Loucy (cell line): ENCODE measurements around the gene MAP3K12.

ENCODE experiments used
- H2AFZ ChIP-seq: fragments of 200-600 bp; sonication (generic); 2 replicates; pipeline ENCODE4 v1.6.0; 2016; ENCODE audit warnings: antibody characterized with exemption, mild to moderate bottlenecking, low read length, moderate library complexity
- H3F3A ChIP-seq: fragments of 200-600 bp; 2 replicates; pipeline ENCODE4 v1.6.0; 2016; ENCODE audit warnings: antibody characterized with exemption, low read depth, mild to moderate bottlenecking
- H3K27me3 ChIP-seq: fragments of 200-600 bp; sonication (generic); 2 replicates; pipeline ENCODE4 v1.6.1; 2014; ENCODE audit warnings: low read length, mild to moderate bottlenecking; ENCODE audit not compliant: insufficient read depth, poor library complexity, severe bottlenecking
- H3K36me3 ChIP-seq: fragments of 200-600 bp; sonication (generic); 2 replicates; pipeline ENCODE4 v1.6.1; 2016; ENCODE audit warnings: low read length; ENCODE audit not compliant: insufficient read depth
- H3K4me1 ChIP-seq: fragments of 200-600 bp; sonication (generic); 2 replicates; pipeline ENCODE4 v1.5.1; 2014; ENCODE audit warnings: low read length, mild to moderate bottlenecking; ENCODE audit not compliant: insufficient read depth, poor library complexity, severe bottlenecking
- H3K4me2 ChIP-seq: fragments of 200-600 bp; sonication (generic); 2 replicates; pipeline ENCODE4 v1.6.0; 2014; ENCODE audit warnings: antibody characterized with exemption, low read length, low read depth, mild to moderate bottlenecking; ENCODE audit not compliant: poor library complexity, severe bottlenecking
- H3K4me3 ChIP-seq: fragments of 200-600 bp; sonication (generic); 2 replicates; pipeline ENCODE4 v1.5.1; 2014; ENCODE audit warnings: low read length, mild to moderate bottlenecking, mixed read lengths; ENCODE audit not compliant: poor library complexity, severe bottlenecking
- H3K79me2 ChIP-seq: fragments of 200-600 bp; sonication (generic); 2 replicates; pipeline ENCODE4 v1.6.1; 2014; ENCODE audit warnings: low read length; ENCODE audit not compliant: insufficient read depth
- H3K9ac ChIP-seq: fragments of 200-600 bp; sonication (generic); 2 replicates; pipeline ENCODE4 v1.6.0; 2014; ENCODE audit warnings: mild to moderate bottlenecking, low read depth, low read length, moderate library complexity; ENCODE audit not compliant: poor library complexity, severe bottlenecking
- H3K9me2 ChIP-seq: fragments of 200-600 bp; sonication (generic); replicated peaks from 2 replicates; pipeline ENCODE4 v1.6.1; 2016; ENCODE audit warnings: low read depth, low read length, mixed read lengths
- H3K9me3 ChIP-seq: fragments of 200-600 bp; sonication (generic); 2 replicates; pipeline ENCODE4 v1.6.1; 2014; ENCODE audit warnings: mild to moderate bottlenecking, antibody characterized with exemption, low read length, low read depth; ENCODE audit not compliant: insufficient read depth
- H4K20me1 ChIP-seq: fragments of 200-600 bp; sonication (generic); 2 replicates; pipeline ENCODE4 v1.6.0; 2014; ENCODE audit warnings: antibody characterized with exemption, low read length, mild to moderate bottlenecking; ENCODE audit not compliant: insufficient read depth, poor library complexity, severe bottlenecking
- CTCF ChIP-seq: fragments of 200-600 bp; sonication (generic); conservative IDR thresholded peaks from 2 replicates; pipeline ENCODE4 v1.5.1; 2014; ENCODE audit warnings: mild to moderate bottlenecking, antibody characterized with exemption, low read length
- EZH2phosphoT487 ChIP-seq: fragments of 200-600 bp; IDR thresholded peaks from 2 replicates; pipeline ENCODE4 v1.6.1; 2018; ENCODE audit warnings: antibody characterized with exemption, mild to moderate bottlenecking, moderate library complexity, borderline replicate concordance

The MAP3K12 gene

GRCh38 chr12:53456654-53457366 is 42.4 kb downstream of the MAP3K12 start:
- 0 out of 2 replicates have a peak, but pooled peaks cover 5% of the 10 kb centered on the region for H3F3A ChIP-seq

GRCh38 chr12:53454707-53455106 is 44.6 kb downstream of the MAP3K12 start:
- Histone ChIP-seq H3K9me2 (no peaks in the 10 kb centered on the region), H3K9ac (peak overlapping the region; percentile 98), H3K27me3 (no peaks in the 10 kb centered on the region), H3K36me3 (peaks cover 57% of the 10 kb centered on the region), H3K4me2 (peak overlapping the region; percentile 87), H3K9me3 (no peaks in the 10 kb centered on the region), H3K79me2 (peaks cover 76% of the 10 kb centered on the region), H3F3A (0 out of 2 replicates have a peak, but pooled peaks cover 5% of the 10 kb centered on the region), H4K20me1 (peaks cover 71% of the 10 kb centered on the region), H2AFZ (no peak overlapping the region), H3K4me1 (peaks cover 57% of the 10 kb centered on the region), H3K4me3 (peak overlapping the region; percentile 97)
- TF ChIP-seq EZH2phosphoT487 (no peak), CTCF (no peak)

More at GRCh38 chr12:53456654-53457366, 42.4 kb downstream of the MAP3K12 start:
- Histone ChIP-seq H3K79me2 (peaks cover 97% of the 10 kb centered on the region), H3K9me3 (no peaks in the 10 kb centered on the region), H4K20me1 (peaks cover 92% of the 10 kb centered on the region), H2AFZ (no peak overlapping the region), H3K36me3 (peaks cover 78% of the 10 kb centered on the region), H3K4me2 (peak overlapping the region; percentile 87), H3K4me1 (peaks cover 74% of the 10 kb centered on the region), H3K4me3 (no peak overlapping the region), H3K9ac (no peak overlapping the region), H3K27me3 (no peaks in the 10 kb centered on the region), H3K9me2 (no peaks in the 10 kb centered on the region)
- TF ChIP-seq CTCF = no peak
- no peak for TF ChIP-seq EZH2phosphoT487

- TF ChIP-seq CTCF (no peak), EZH2phosphoT487 (no peak)
- peak overlapping the region; percentile 98 for H3K9ac ChIP-seq
- H2AFZ ChIP-seq = no peak overlapping the region
- H3K4me3 ChIP-seq = peak overlapping the region; percentile 97
- peaks cover 52% of the 10 kb centered on the region for H3K4me1 ChIP-seq
- H3F3A ChIP-seq = 0 out of 2 replicates have a peak, but pooled peaks cover 5% of the 10 kb centered on the region
- no peaks in the 10 kb centered on the region for H3K9me2 ChIP-seq
- peaks cover 69% of the 10 kb centered on the region for H3K79me2 ChIP-seq
- peak overlapping the region; percentile 87 for H3K4me2 ChIP-seq
- H4K20me1 ChIP-seq = peaks cover 65% of the 10 kb centered on the region
- peaks cover 51% of the 10 kb centered on the region for H3K36me3 ChIP-seq
- no peaks in the 10 kb centered on the region for H3K9me3 ChIP-seq
- H3K27me3 ChIP-seq = no peaks in the 10 kb centered on the region
Measured at GRCh38 chr12:53453953-53454640, 45.2 kb downstream of the MAP3K12 start.
